Esophagus muscularis mucosa (tissue), 4 donors: ENCODE measurements around the gene SZT2. TPM values are rescaled to one million over a fixed set of nuclear protein-coding genes. Genes with fewer than 3 reads are reported as not detected.
"Not testable (repeated sequence)": the region's sequence is repeated elsewhere in the genome, so short reads cannot be mapped to it uniquely, and the experiment has no call there.

ENCODE experiments used
- DNase-seq: peaks from one replicate; pipeline ENCODE4 v3.0.0-alpha.2; 2017; ENCODE audit errors: extremely low spot score
- H3K27ac ChIP-seq, 4 donors: fragments of 200-600 bp; sonication (generic); replicated peaks in 1 of 4; 1 replicate in 3 of 4; 2 replicates in 1 of 4; pipeline ENCODE4 v1.5.1; 2016 to 2019; ENCODE audit warnings: mild to moderate bottlenecking in 1 of 4
- H3K27me3 ChIP-seq, 4 donors: fragments of 200-600 bp; sonication (generic); one replicate each; pipeline versions ENCODE4 v1.5.1 to v1.6.0; 2016 to 2019
- H3K36me3 ChIP-seq, 4 donors: fragments of 200-600 bp; sonication (generic); one replicate each; pipeline ENCODE4 v1.5.1; 2016 to 2019
- H3K4me1 ChIP-seq, 4 donors: fragments of 200-600 bp; sonication (generic); one replicate each; pipeline ENCODE4 v1.5.1; 2016 to 2019
- H3K4me3 ChIP-seq, 4 donors: fragments of 200-600 bp; sonication (generic); 1 replicate in 2 of 4; 2 replicates in 2 of 4; pipeline ENCODE4 v1.5.1; 2016 to 2019; ENCODE audit warnings: mild to moderate bottlenecking in 4 of 4, moderate library complexity in 1 of 4
- H3K9me3 ChIP-seq, 4 donors: fragments of 200-600 bp; sonication (generic); 1 replicate in 3 of 4; 2 replicates in 1 of 4; pipeline ENCODE4 v1.5.1; 2016 to 2019
- EP300 ChIP-seq: sonication (generic); formaldehyde crosslinking; IDR thresholded peaks from one replicate; pipeline ENCODE4 v1.6.1; 2017; ENCODE audit warnings: antibody characterized with exemption
- POLR2A ChIP-seq: fragments of 450-650 bp; IDR thresholded peaks from one replicate; pipeline ENCODE4 v1.6.1; 2017; ENCODE audit warnings: antibody characterized with exemption, moderate library complexity, mild to moderate bottlenecking, low read depth
- POLR2AphosphoS5 ChIP-seq, 2 donors: sonication (generic); formaldehyde crosslinking; IDR thresholded peaks; one replicate each; pipeline ENCODE4 v1.6.1; 2017; ENCODE audit warnings: antibody characterized with exemption in 2 of 2
- WGBS: methylation state at CpG from one replicate; pipeline ENCODE4 v1.1.5; 2018; 5-methylcytosine and 5-hydroxymethylcytosine counted together
- intact Hi-C: fragments of 100-400 bp; cut with DNase I; formaldehyde crosslinking; loops from one replicate; pipeline ENCODE4 v1.15.1; 2023
- total RNA-seq, 4 donors: library from RNA; depleted of rRNA; stranded (reverse); fragments of >200 nt; gene quantifications; one replicate each; pipeline versions ENCODE4 v1.1.0 to v1.2.1, GENCODE V29; 2016
- TF ChIP-seq, protein P1 (sequence below), 3 experiments: fragments of 200-600 bp in 2 of 3; fragments of 450-650 bp in 1 of 3; sonication (generic) in 2 of 3; IDR thresholded peaks; one replicate each; pipeline ENCODE4 v1.5.1; 2017 to 2019; ENCODE audit warnings: antibody characterized with exemption in 3 of 3, mild to moderate bottlenecking in 2 of 3, moderate library complexity in 1 of 3

SZT2 gene
- total RNA-seq, 4 donors from 2014 or later: 25.2 to 45.9 (median 31.3) TPM

DNA sequence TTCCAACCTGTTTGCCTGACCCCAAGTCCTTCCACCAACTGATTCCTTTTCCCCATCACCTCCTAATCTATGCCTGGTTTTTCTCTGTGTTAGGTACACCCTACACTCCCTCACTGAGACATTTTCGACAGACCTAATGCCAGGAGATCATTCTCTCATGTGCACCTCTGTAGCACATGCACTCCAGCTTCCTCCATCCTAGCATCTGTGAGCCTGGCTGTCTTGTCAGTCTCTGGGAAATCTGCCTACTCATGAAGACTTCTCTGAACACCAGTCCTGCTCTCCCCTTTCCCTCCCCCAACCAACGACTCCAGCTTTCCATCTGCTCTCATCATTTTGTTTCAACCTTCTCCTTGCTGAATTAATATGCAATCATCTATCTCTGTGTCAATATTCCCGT lies 1.1 kb upstream of the SZT2 start:
- Histone ChIP-seq H3K9me3 (no peaks in the 10 kb centered on the region), H3K36me3 (peaks cover 32 to 41% (median 37%) of the 10 kb centered on the region in 4 donors), H3K4me1 (peaks cover 24 to 40% (median 30%) of the 10 kb centered on the region in 4 donors), H3K27ac (no peak overlapping the region), H3K4me3 (peak overlapping the region; percentile 81 to 92 (median 89)), H3K27me3 (no peaks in the 10 kb centered on the region)
- 54% methylated on average over 3 of the region's 3 CpGs for WGBS
- no peak for TF ChIP-seq EP300
- no peak for DNase-seq
- intact Hi-C loops: no loop called here

DNA sequence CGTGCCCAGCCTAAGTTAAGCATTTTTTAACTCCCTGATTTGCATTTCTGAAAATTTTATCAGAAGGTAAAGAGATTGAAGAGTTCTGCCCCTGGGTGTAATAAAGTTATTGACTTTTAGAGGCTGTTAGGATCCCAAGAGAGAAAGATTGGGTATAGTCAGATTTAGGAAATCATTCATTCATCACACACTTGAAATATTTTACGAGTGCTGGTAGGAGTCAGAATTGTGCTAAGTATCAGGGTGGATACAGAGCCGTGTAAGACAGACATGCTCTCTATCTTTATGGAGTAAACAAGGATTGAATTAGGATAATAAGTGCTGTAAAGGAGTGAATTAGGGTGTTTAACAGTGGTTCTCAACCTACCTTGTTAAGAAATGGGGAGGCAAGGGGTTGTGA lies 3.0 kb downstream of the SZT2 start:
- Histone ChIP-seq H3K9me3 (no peaks in the 10 kb centered on the region), H3K4me1 (peaks cover 24 to 41% (median 38%) of the 10 kb centered on the region in 4 donors), H3K36me3 (peaks cover 0 to 5% (median under 1%) of the 10 kb centered on the region in 4 donors), H3K4me3 (no peak overlapping the region), H3K27me3 (no peaks in the 10 kb centered on the region), H3K27ac (no peak overlapping the region)
- intact Hi-C loops: no loop called here
- no peak for DNase-seq
- WGBS: 81% methylated on average over 3 of the region's 3 CpGs
- TF ChIP-seq POLR2AphosphoS5 (IDR thresholded peaks at IDR 0.05): no peak
- TF ChIP-seq, protein P1, sequence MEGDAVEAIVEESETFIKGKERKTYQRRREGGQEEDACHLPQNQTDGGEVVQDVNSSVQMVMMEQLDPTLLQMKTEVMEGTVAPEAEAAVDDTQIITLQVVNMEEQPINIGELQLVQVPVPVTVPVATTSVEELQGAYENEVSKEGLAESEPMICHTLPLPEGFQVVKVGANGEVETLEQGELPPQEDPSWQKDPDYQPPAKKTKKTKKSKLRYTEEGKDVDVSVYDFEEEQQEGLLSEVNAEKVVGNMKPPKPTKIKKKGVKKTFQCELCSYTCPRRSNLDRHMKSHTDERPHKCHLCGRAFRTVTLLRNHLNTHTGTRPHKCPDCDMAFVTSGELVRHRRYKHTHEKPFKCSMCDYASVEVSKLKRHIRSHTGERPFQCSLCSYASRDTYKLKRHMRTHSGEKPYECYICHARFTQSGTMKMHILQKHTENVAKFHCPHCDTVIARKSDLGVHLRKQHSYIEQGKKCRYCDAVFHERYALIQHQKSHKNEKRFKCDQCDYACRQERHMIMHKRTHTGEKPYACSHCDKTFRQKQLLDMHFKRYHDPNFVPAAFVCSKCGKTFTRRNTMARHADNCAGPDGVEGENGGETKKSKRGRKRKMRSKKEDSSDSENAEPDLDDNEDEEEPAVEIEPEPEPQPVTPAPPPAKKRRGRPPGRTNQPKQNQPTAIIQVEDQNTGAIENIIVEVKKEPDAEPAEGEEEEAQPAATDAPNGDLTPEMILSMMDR (IDR thresholded peaks at IDR 0.05): no peak
- TF ChIP-seq EP300: no peak
- TF ChIP-seq POLR2A: no peak

DNA sequence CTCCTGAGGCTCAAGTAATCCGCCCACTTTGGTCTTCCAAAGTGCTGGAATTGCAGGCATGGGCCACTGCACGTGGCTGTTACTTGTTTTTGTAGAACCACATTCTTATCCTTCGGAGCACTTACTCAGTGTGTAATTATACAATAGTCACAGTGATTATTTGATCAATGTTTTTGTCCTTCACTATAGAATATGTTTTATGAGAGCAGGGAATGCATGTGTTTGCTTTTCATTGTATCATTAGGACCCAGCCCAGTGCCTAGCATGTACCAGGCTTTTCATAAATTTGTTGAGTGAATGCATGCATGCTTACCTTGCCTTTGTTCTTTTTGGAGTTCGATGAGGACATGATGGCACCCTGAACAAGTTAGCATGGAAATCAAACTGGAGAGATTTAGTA lies 5.8 kb downstream of the SZT2 start:
- H3K4me3 ChIP-seq: no peak overlapping the region
- 91% methylated on average over 4 of the region's 4 CpGs for WGBS
- H3K9me3 ChIP-seq: no peaks in the 10 kb centered on the region
- no peak for DNase-seq
- H3K36me3 ChIP-seq: peaks cover 0 to 5% (median 0%) of the 10 kb centered on the region in 4 donors
- H3K27me3 ChIP-seq: no peaks in the 10 kb centered on the region
- intact Hi-C loops: no loop called here
- H3K4me1 ChIP-seq: peaks cover 8 to 23% (median 19%) of the 10 kb centered on the region in 4 donors
- TF ChIP-seq POLR2A (no peak), EP300 (no peak), POLR2AphosphoS5 (IDR thresholded peaks at IDR 0.05) (no peak)
- TF ChIP-seq, protein P1 (IDR thresholded peaks at IDR 0.05): no peak
- H3K27ac ChIP-seq: no peak overlapping the region

DNA sequence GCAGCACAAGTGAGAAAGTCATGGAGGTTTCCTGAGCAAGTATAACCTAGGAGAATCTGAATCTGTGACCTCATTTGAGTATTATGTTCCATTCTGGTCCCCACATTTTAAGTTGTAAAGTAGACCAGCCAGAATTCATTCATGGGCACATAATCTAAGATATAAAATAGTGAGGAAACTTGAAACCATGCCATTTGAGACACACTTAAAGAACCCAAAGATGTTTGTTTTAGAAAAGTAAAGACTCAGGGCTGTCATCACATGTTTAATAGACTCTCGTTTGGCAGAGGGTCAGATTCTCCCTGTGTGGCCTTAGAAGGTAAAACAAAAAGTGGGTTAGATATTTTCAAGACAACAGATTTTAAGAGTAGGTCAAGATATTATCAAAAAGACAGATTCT lies 6.4 kb downstream of the SZT2 start:
- Histone ChIP-seq H3K4me3 (no peak overlapping the region), H3K27me3 (no peaks in the 10 kb centered on the region), H3K4me1 (peaks cover 3 to 17% (median 14%) of the 10 kb centered on the region in 4 donors), H3K36me3 (peaks cover 0 to 5% (median 0%) of the 10 kb centered on the region in 4 donors), H3K9me3 (no peaks in the 10 kb centered on the region), H3K27ac (no peak overlapping the region)
- no peak for DNase-seq
- intact Hi-C loops: no loop called here
- WGBS: 38% methylated on average over 1 of the region's 1 CpG
- no peak for TF ChIP-seq POLR2AphosphoS5 (IDR thresholded peaks at IDR 0.05)
- TF ChIP-seq EP300: no peak
- TF ChIP-seq POLR2A: no peak
- TF ChIP-seq, protein P1 (IDR thresholded peaks at IDR 0.05): no peak

DNA sequence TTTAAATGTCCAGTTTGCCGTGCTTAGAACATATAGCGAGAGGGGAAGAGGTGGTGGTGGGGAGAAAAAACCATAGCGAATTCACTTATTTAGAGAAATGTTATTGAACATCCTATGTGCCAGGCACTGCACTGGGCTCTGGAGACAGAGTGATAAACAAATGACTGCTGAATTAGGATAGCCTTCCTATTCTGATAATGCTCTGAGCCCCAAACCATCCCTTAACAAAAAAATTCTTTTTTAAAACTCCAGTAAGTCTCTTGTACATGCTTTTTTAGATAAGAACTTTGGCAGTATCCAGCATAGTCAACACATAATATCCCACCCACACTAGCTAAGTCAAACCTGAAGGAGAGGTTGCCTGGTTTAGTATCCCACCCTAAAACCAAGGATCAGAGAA lies 8.5 kb downstream of the SZT2 start:
- peaks cover 3 to 9% (median 7%) of the 10 kb centered on the region in 4 donors for H3K36me3 ChIP-seq
- WGBS: 97% methylated on average over 3 of the region's 3 CpGs
- H3K9me3 ChIP-seq: no peaks in the 10 kb centered on the region
- TF ChIP-seq, protein P1 (IDR thresholded peaks at IDR 0.05): no peak
- TF ChIP-seq POLR2AphosphoS5 (IDR thresholded peaks at IDR 0.05): no peak
- no peak for TF ChIP-seq EP300
- no peak for TF ChIP-seq POLR2A
- no peak overlapping the region for H3K27ac ChIP-seq
- intact Hi-C loops: no loop called here
- H3K4me1 ChIP-seq: peaks cover 0 to 11% (median 8%) of the 10 kb centered on the region in 4 donors
- no peak overlapping the region for H3K4me3 ChIP-seq
- H3K27me3 ChIP-seq: no peaks in the 10 kb centered on the region
- DNase-seq: no peak

DNA sequence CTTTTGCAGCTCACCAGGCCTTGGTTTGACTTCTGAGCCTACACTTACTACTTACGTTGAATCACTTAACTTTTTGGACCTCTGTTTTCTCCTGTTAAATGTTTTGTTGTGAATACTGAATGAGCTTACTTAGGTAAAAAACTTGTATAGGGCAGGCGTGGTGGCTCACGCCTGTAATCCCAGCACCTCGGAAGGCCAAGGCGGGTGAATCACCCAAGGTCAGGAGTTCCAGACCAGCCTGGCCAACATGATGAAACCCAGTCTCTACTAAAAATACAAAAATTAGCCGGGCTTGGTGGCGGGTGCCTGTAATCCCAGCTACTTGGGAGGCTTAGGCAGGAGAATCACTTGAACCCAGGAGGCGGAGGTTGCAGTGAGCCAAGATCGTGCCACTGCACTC lies 10.7 kb downstream of the SZT2 start:
- H3K9me3 ChIP-seq, H3K27ac ChIP-seq, H3K4me3 ChIP-seq, intact Hi-C loops, H3K27me3 ChIP-seq, DNase-seq: not testable (repeated sequence)
- H3K36me3 ChIP-seq: peaks cover 25 to 30% (median 26%) of the 10 kb centered on the region in 4 donors
- H3K4me1 ChIP-seq: peaks cover 5 to 12% (median 8%) of the 10 kb centered on the region in 4 donors
- WGBS: 97% methylated on average over 9 of the region's 9 CpGs
